ENCODE measurements around the gene APOL6. TPM values are rescaled to one million over a fixed set of nuclear protein-coding genes. Genes with fewer than 3 reads are reported as not detected.

APOL6 gene
- total and polyA plus RNA-seq, 2 donors (not counting 3 experiments of a cell fraction or from before 2014, with no cell fraction given) = 0.33 to 3.0 TPM

DNA sequence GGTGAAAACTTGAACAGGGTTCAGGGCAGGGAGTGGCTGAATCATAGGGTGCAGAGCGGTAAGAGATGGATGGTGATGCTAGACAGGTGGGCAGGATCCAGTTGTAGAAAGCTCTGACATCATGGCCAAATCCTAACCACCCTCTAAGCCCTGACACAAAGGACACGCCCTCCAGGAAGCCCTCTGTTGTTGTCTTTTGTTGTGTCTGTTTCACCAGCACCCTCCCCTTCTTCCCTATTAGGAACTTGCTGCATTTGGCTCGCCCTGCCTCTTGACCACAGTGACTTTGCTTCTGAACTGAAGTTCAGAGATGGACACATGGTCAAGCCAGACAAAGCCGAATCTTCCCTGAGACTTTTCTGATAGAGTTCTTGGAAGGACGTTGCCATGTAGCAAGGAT lies 14.2 kb upstream of the APOL6 start:
- Histone ChIP-seq H2AFZ (ENCODE audit: low read depth, low read length) (no peak overlapping the region), H3K4me2 (ENCODE audit: insufficient read depth, low read length) (no peak overlapping the region), H3K79me2 (ENCODE audit: control insufficient read depth, insufficient read depth, low read length) (no peaks in the 10 kb centered on the region), H4K20me1 (replicated peaks; ENCODE audit: control insufficient read depth, extremely low read depth, insufficient read depth, low read length) (no peaks in the 10 kb centered on the region), H3K36me3 (ENCODE audit: control insufficient read depth in 2 of 2, extremely low read depth in 1 of 2, insufficient read depth in 2 of 2, low read length in 2 of 2) (no peaks in the 10 kb centered on the region), H3K4me3 (replicated peaks in 1 of 3; ENCODE audit: insufficient read depth in 1 of 3, low read depth in 1 of 3, low read length in 3 of 3) (no peak overlapping the region), H3K9me3 (replicated peaks; ENCODE audit: control insufficient read depth, insufficient read depth, low read length) (no peaks in the 10 kb centered on the region), H3K9me1 (replicated peaks; ENCODE audit: control insufficient read depth, extremely low read depth, insufficient read depth, low read length) (no peaks in the 10 kb centered on the region), H3K27ac (ENCODE audit: insufficient read depth, low read depth, low read length) (no peak overlapping the region), H3K4me1 (ENCODE audit: control insufficient read depth, extremely low read depth, insufficient read depth, low read length) (peaks cover 5% of the 10 kb centered on the region), H3K9ac (replicated peaks; ENCODE audit: extremely low read depth, insufficient read depth, low read length) (no peak overlapping the region), H3K27me3 (ENCODE audit: control insufficient read depth in 2 of 2, insufficient read depth in 2 of 2, low read length in 2 of 2) (peaks cover 2 to 3% of the 10 kb centered on the region in 2 experiments)
- intact Hi-C loops (cut with micrococcal nuclease) (no loop called here), dilution Hi-C loops (cut with MboI; ENCODE audit: extremely low pct_ligation_motif_present, low sequenced_read_pairs) (no loop called here)
- no peak for DNase-seq (ENCODE audit: low read depth, low spot score)
- BruUV-seq (replicated peaks) = no TSS peak
- TF ChIP-seq EZH2 (IDR thresholded peaks at IDR 0.05; ENCODE audit: borderline replicate concordance, low read depth, low read length, severe bottlenecking) = no peak
- no peak for TF ChIP-seq MYC (IDR thresholded peaks at IDR 0.05; ENCODE audit: low read depth, low read length)
- no peak for TF ChIP-seq POLR2A (IDR thresholded peaks at IDR 0.05; ENCODE audit: low read depth, low read length)
- no peak for TF ChIP-seq GATA2 (IDR thresholded peaks at IDR 0.05; ENCODE audit: insufficient read depth, insufficient read length, low read depth, low read length)
- TF ChIP-seq JUN (IDR thresholded peaks at IDR 0.05; ENCODE audit: borderline replicate concordance, insufficient read depth, insufficient read length, low read depth) = no peak
- TF ChIP-seq, protein P1, sequence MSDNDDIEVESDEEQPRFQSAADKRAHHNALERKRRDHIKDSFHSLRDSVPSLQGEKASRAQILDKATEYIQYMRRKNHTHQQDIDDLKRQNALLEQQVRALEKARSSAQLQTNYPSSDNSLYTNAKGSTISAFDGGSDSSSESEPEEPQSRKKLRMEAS (IDR thresholded peaks at IDR 0.05; ENCODE audit: insufficient read depth, insufficient read length) = no peak
- no peak for TF ChIP-seq FOS (IDR thresholded peaks at IDR 0.05; ENCODE audit: borderline replicate concordance, insufficient read depth, low read length)
- no peak for TF ChIP-seq POLR2AphosphoS5 (IDR thresholded peaks at IDR 0.05; ENCODE audit: insufficient read depth, low read depth, low read length)
- TF ChIP-seq, protein P2, sequence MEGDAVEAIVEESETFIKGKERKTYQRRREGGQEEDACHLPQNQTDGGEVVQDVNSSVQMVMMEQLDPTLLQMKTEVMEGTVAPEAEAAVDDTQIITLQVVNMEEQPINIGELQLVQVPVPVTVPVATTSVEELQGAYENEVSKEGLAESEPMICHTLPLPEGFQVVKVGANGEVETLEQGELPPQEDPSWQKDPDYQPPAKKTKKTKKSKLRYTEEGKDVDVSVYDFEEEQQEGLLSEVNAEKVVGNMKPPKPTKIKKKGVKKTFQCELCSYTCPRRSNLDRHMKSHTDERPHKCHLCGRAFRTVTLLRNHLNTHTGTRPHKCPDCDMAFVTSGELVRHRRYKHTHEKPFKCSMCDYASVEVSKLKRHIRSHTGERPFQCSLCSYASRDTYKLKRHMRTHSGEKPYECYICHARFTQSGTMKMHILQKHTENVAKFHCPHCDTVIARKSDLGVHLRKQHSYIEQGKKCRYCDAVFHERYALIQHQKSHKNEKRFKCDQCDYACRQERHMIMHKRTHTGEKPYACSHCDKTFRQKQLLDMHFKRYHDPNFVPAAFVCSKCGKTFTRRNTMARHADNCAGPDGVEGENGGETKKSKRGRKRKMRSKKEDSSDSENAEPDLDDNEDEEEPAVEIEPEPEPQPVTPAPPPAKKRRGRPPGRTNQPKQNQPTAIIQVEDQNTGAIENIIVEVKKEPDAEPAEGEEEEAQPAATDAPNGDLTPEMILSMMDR (IDR thresholded peaks at IDR 0.05; ENCODE audit: extremely low read depth in 1 of 2, insufficient read depth in 1 of 2, low read depth in 1 of 2, low read length in 2 of 2) = no peak
- POLR2A ChIA-PET = no interaction called here
- no peak for FAIRE-seq
- CTCF ChIA-PET = interaction anchor here (1.3 to 1.5 kb wide), 2 partner anchors 432 to 490 kb away, joined by 4 read pairs; no protein-coding TSS in a partner anchor
